ENCODE data around the gene ARID1B. TPM values are rescaled to one million over a fixed set of nuclear protein-coding genes. Genes with fewer than 3 reads are reported as not detected.

The ARID1B gene
- total and polyA plus RNA-seq, 12 donors = 11.2 to 63.2 (median 52.2) TPM

DNA sequence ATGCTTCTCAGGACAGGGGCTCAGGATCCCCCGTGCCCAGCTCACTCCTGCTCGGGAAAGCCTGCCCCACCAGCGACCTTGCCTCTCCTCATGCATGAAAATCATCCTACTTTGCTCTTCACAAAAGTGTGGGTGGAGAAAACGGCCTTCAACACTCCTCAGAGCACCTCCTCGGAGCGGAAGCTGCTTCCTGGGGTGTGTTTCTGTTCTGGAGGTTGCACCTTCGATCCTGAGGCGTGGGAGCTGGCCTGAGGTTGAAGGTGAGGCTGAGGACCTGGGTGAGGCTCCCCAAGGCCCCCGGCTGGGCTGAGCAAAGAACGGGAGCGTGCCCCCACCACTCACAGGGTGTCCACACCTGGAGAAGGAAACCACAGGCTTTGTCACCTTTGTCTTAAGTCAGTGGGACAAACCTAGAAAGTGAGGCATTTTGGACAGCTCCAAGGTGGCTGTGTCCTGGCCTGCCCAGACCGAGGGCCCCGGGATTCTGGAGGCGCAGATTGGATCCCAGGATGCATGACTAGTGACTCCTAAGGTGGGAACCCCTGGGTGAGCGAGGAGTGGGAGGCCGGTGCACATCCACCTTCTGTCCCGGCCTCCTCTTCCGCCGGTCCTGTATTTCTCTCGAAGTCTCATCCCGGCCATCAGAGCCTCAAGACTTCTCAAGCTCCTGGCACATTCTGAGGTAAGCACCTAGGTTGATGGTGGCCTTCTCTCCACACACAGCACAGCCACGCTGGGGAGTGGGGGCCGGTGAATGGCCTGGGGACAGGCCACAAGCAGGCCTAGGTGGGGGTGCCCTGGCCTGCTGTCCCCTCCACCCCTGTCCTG, 441.4 kb downstream of the ARID1B start:
- Histone ChIP-seq H3K27me3 (no peaks in the 10 kb centered on the region), H3K4me3 (no peak overlapping the region), H3K27ac (no peak overlapping the region), H3K4me1 (peaks cover 0 to 24% (median 6%) of the 10 kb centered on the region in 9 donors), H3K9me3 (no peaks in the 10 kb centered on the region), H3K36me3 (no peaks in the 10 kb centered on the region)
- DNase-seq (peak in 1 of 2 donors; percentile 9), ATAC-seq (no peak)
- intact Hi-C loops (cut with DNase I) = no loop called here
- TF ChIP-seq, protein P1, sequence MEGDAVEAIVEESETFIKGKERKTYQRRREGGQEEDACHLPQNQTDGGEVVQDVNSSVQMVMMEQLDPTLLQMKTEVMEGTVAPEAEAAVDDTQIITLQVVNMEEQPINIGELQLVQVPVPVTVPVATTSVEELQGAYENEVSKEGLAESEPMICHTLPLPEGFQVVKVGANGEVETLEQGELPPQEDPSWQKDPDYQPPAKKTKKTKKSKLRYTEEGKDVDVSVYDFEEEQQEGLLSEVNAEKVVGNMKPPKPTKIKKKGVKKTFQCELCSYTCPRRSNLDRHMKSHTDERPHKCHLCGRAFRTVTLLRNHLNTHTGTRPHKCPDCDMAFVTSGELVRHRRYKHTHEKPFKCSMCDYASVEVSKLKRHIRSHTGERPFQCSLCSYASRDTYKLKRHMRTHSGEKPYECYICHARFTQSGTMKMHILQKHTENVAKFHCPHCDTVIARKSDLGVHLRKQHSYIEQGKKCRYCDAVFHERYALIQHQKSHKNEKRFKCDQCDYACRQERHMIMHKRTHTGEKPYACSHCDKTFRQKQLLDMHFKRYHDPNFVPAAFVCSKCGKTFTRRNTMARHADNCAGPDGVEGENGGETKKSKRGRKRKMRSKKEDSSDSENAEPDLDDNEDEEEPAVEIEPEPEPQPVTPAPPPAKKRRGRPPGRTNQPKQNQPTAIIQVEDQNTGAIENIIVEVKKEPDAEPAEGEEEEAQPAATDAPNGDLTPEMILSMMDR (IDR thresholded peaks at IDR 0.05) = no peak
- 93 to 94% methylated on average over 23 of the region's 23 CpGs for WGBS, 2 donors

DNA sequence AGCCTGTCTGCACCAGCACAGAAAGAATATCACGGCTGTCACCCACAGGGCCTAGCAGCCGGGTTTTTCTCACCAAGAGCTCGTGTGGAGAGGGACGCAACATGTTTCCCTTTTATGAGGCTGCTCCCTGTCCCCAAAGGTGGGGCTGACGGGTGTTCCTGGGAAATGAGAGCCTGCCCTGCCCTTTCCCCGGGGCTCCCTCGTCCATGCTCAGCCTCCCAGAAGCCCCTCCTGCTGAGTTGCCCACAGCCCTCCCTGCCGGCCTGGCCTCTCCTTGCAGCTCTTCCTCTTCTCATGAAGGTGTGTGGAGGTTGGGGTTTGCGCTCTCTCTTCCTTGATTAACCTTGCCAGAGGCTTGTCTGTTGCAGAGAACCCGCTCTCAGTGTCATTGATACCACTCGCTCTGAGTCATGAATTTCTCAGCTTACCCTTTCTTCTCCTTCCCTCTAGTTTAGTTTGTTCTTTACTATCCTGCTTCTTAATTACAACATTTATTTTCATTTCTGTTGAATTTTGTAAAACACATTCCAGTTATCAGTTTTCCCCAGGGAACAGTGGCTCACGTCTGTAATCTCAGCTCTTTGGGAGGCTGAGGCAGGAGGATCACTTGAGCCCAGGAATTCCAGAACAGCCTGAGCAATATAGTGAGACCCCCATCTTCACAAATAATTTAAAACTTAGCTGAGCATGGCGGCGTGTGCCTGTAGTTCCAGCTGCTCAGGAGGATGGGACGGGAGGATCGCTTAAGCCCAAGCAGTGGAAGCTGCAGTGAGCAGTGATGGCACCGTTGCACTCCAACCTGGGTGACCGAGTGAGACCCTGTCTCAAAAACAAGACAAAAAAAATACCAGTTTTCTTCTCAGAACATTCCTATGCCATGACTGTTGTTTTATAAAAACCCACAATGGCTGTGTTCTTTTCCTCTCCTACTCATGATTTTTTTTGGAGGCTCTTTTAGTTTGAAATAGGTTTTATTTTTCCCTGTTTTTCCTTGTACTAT, 442.3 kb downstream of the ARID1B start:
- no peaks in the 10 kb centered on the region for H3K27me3 ChIP-seq
- no peak for ATAC-seq
- no peaks in the 10 kb centered on the region for H3K36me3 ChIP-seq
- TF ChIP-seq, protein P1 (IDR thresholded peaks at IDR 0.05) = no peak
- 87 to 89% methylated on average over 18 of the region's 18 CpGs for WGBS, 2 donors
- H3K9me3 ChIP-seq = no peaks in the 10 kb centered on the region
- no peak overlapping the region for H3K27ac ChIP-seq
- peaks cover 0 to 24% (median 6%) of the 10 kb centered on the region in 9 donors for H3K4me1 ChIP-seq
- intact Hi-C loops (cut with DNase I) = loop anchor here in 1 of 10 donors (10.0 kb wide), 1 partner anchor 55 kb away; no protein-coding TSS in a partner anchor
- no peak overlapping the region for H3K4me3 ChIP-seq
- no peak for DNase-seq

DNA sequence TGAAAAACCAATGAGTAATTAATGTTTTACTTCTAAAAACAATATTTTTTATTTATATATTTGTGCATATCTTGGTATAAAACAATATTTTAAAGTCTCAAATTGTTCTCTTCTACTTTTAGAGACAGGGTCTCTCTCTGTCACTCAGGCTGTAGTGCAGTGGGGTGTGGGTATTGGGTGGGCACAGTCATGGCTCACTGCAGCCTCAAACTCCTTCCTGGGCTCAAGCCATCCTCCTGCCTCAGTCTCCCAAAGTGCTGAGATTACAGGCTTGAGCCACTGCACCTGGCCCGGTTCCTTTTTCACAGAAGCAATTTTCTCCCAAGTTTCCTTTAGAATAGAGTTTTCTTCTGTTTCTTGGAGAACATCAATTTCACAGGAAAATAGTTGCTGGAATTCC, 443.3 kb downstream of the ARID1B start:
- no peak for DNase-seq
- H3K27me3 ChIP-seq = no peaks in the 10 kb centered on the region
- no peaks in the 10 kb centered on the region for H3K36me3 ChIP-seq
- TF ChIP-seq, protein P1 (IDR thresholded peaks at IDR 0.05) = no peak
- ATAC-seq = no peak
- intact Hi-C loops (cut with DNase I) = loop anchor here in 1 of 10 donors (10.0 kb wide), 1 partner anchor 54 kb away; no protein-coding TSS in a partner anchor
- H3K27ac ChIP-seq = no peak overlapping the region
- no peaks in the 10 kb centered on the region for H3K9me3 ChIP-seq
- peak overlapping the region in 8 of 10 donors; percentile 33 to 60 (median 52) for H3K4me3 ChIP-seq
- peaks cover 0 to 27% (median 10%) of the 10 kb centered on the region in 9 donors for H3K4me1 ChIP-seq
- WGBS, 2 donors = 87 to 88% methylated on average over 1 of the region's 1 CpG

Data from heart right ventricle (tissue), 16 donors.